Cardiac fibroblast (primary cell): ENCODE measurements around the gene RAD51.
A peak's percentile ranks its signal among the peaks of the same experiment; 100 is the strongest.

Experiments used
- DNase-seq, 2 donors: peaks; one replicate each; pipeline versions ENCODE4 v3.0.0 to v3.0.0-alpha.2; 2010; ENCODE audit warnings: low read depth in 2 of 2
- H3K4me3 ChIP-seq, 2 donors: replicated peaks in 1 of 2; 1 replicate in 1 of 2; 2 replicates in 1 of 2; pipeline ENCODE4 v1.5.1; 2011; ENCODE audit warnings: low read depth in 2 of 2, low read length in 2 of 2, mild to moderate bottlenecking in 2 of 2, moderate library complexity in 1 of 2
- CTCF ChIP-seq: IDR thresholded peaks from one replicate; pipeline ENCODE4 v1.5.1; 2011; ENCODE audit warnings: low read depth, mild to moderate bottlenecking, low read length, inconsistent platforms

Gene RAD51

GRCh38 chr15:40766194-40766815 lies 71.3 kb downstream of the RAD51 start:
- no peak overlapping the region for H3K4me3 ChIP-seq
- peak in 1 of 2 donors; percentile 19 for DNase-seq
- no peak for TF ChIP-seq CTCF

GRCh38 chr15:40766906-40767837 lies 72.2 kb downstream of the RAD51 start:
- TF ChIP-seq CTCF = no peak
- H3K4me3 ChIP-seq = no peak overlapping the region
- DNase-seq = peak; percentile 42 to 44

- no peak for TF ChIP-seq CTCF
- DNase-seq = no peak
- H3K4me3 ChIP-seq = no peak overlapping the region
Observed at GRCh38 chr15:40767838-40768500, 73.0 kb downstream of the RAD51 start.

DNA sequence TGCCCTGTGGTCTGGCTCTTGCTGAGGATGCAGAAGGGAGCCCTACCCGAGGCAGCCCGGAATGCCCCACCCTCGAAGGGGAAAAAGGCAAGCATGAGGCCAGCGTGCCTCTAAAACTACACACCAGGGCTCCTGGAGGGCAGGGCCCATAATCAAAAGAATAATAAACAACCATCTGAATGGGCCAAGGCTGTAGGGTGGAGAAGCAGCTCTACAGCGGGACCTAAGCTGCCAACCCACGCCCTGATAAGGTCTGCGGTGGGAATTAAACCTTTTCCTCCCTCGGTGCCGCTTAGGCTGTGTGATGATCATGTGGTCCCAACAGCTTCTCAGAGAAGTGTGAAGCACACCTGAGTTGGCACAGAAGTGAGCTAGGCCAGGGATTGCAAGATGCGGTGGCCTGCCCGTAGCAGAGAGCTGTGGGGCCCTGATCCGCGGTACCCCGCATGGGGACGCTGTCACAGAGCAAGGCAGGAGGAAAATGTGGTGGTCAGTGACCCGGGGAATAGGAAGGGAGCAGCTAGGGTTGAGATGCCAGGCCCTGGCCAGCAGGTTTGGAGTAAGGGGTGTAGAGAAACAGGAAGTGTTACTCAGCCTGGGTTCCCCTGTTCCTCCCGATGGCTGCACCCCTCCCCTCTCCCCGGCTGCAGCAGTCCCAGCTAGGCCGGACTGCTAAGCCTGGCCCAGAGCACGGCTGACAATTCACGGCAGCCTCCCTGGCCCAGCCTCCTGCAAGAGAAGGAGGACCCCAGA lies 73.7 kb downstream of the RAD51 start:
- no peak overlapping the region for H3K4me3 ChIP-seq
- TF ChIP-seq CTCF = no peak
- no peak for DNase-seq

DNA sequence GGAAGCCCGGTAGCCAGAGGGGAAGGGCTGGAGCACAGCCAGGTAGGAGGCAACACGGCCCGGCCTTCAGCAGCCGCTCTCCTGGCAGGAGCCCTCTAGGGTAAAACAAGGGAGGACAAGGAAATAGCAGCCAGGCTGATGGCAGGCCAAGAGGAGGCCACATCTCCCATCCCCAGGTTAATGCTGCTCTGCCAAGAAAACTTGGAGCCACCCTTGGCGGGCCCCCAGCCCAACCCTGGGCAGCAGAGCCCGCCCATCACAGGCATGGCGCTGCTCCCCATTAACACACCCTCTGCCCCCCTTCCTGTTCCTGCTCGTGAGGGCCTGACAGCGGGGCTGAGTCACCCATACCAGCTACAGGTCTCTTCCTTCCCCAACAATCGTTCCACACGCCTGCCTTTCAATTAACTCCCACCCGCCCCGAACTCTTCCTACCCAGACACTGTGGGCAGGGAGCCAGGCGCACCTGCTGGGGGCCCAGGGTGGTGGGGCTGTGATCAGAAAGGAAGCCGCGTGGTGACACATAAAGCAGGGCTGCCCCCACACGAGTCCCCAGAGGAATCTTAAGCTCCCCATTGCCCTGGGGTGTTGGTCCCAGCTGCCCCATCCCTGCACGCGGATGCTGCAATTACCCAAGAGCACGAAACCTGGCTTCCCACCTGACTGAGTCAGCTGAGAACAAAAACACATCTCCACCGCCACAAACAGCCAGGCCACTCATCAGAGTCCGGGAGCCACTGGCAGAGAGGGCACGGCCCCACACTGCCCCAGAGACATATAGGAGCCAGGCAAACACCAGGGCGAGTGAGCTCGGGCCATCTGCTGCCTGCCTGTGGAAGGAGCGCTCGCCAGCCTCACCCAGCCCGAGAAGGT lies 74.5 kb downstream of the RAD51 start, which contains the start of gene C15orf62:
C15orf62 (plus strand) TSS at position 707 of the 873 bp plus-strand sequence. CDS start 516 bp downstream, outside the sequence.
- no peak within 1 kb of the TSS for H3K4me3 ChIP-seq
- peak; percentile 25 to 58 for DNase-seq
- TF ChIP-seq CTCF = no peak
